Measurements from ENCODE around the gene VAV1.

GRCh38 chr19:6828698-6829633 lies 56.5 kb downstream of the VAV1 start:
- TF ChIP-seq MAZ (IDR thresholded peaks at IDR 0.05; ENCODE audit: borderline replicate concordance, low read depth, low read length), result no peak
- TF ChIP-seq MAZ (CRISPR knock-in tag; IDR thresholded peaks at IDR 0.05; ENCODE audit: low read depth), result no peak
- TF ChIP-seq DBP (CRISPR knock-in tag; IDR thresholded peaks at IDR 0.05; ENCODE audit: not compliant biosample characterization), result no peak
- no peak for TF ChIP-seq ZNF251 (CRISPR knock-in tag; IDR thresholded peaks at IDR 0.05)
- TF ChIP-seq MXI1 (IDR thresholded peaks at IDR 0.05; ENCODE audit: borderline replicate concordance, low read depth, low read length), result no peak
